IMR-90 (cell line): Measurements from ENCODE around the gene EXOC4.

Experiments used
- BHLHE40 ChIP-seq: fragments of 150-350 bp; IDR thresholded peaks from 2 replicates; pipeline ENCODE4 v1.6.1; 2016; ENCODE audit warnings: mild to moderate bottlenecking, low read depth, low read length
- MAFK ChIP-seq: IDR thresholded peaks from 2 replicates; pipeline ENCODE4 v1.6.1; 2012; ENCODE audit warnings: low read depth, low read length, improper control_type of control experiment
- NFE2L2 ChIP-seq: fragments of 150-350 bp; IDR thresholded peaks from 2 replicates; pipeline ENCODE4 v1.6.1; 2016; ENCODE audit warnings: low read depth, mild to moderate bottlenecking, low read length
- POLR2A ChIP-seq: IDR thresholded peaks from 2 replicates; pipeline ENCODE4 v1.6.1; 2012; ENCODE audit warnings: mild to moderate bottlenecking, low read depth, low read length
- RCOR1 ChIP-seq: IDR thresholded peaks from 2 replicates; pipeline ENCODE4 v1.6.1; 2012; ENCODE audit warnings: mild to moderate bottlenecking, low read length, improper control_type of control experiment; ENCODE audit not compliant: insufficient replicate concordance
- SMC3 ChIP-seq: fragments of 150-350 bp; IDR thresholded peaks from 2 replicates; pipeline ENCODE4 v1.6.1; 2016; ENCODE audit warnings: low read depth, mild to moderate bottlenecking, antibody characterized with exemption, low read length, moderate library complexity
- TF ChIP-seq, protein P1 (sequence below): conservative IDR thresholded peaks from 2 replicates; pipeline ENCODE4 v1.5.1; 2012; ENCODE audit warnings: mild to moderate bottlenecking, low read depth, low read length, improper control_type of control experiment
- TF ChIP-seq, protein P2 (sequence below): fragments of 150-350 bp; IDR thresholded peaks from 2 replicates; pipeline ENCODE4 v1.6.1; 2017; ENCODE audit warnings: mild to moderate bottlenecking, antibody characterized with exemption, low read length, low read depth

DNA sequence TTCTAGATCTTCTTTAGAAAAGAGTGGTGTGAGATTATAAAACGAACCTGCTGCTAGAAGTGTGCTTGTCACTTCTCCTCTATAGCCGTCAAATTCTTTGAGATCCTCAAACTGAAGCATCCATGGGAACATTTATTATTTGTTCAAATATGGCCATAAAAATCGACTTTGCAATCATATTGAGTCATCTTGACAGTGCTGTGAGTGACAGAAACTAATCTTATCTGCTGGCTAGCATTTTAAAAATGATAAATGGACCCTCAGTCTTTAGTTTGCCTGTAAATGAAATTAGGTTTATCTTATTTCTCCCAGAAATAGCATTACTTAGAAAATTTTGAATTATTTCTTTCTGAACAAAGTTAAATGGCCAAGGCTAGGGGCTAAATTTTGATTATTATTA, 290.8 kb downstream of the EXOC4 start:
- TF ChIP-seq RCOR1 = no peak
- TF ChIP-seq, protein P1, sequence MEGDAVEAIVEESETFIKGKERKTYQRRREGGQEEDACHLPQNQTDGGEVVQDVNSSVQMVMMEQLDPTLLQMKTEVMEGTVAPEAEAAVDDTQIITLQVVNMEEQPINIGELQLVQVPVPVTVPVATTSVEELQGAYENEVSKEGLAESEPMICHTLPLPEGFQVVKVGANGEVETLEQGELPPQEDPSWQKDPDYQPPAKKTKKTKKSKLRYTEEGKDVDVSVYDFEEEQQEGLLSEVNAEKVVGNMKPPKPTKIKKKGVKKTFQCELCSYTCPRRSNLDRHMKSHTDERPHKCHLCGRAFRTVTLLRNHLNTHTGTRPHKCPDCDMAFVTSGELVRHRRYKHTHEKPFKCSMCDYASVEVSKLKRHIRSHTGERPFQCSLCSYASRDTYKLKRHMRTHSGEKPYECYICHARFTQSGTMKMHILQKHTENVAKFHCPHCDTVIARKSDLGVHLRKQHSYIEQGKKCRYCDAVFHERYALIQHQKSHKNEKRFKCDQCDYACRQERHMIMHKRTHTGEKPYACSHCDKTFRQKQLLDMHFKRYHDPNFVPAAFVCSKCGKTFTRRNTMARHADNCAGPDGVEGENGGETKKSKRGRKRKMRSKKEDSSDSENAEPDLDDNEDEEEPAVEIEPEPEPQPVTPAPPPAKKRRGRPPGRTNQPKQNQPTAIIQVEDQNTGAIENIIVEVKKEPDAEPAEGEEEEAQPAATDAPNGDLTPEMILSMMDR = no peak
- TF ChIP-seq SMC3 = no peak
- TF ChIP-seq POLR2A = no peak
- no peak for TF ChIP-seq BHLHE40
- TF ChIP-seq NFE2L2 = no peak
- no peak for TF ChIP-seq MAFK
- TF ChIP-seq, protein P2, sequence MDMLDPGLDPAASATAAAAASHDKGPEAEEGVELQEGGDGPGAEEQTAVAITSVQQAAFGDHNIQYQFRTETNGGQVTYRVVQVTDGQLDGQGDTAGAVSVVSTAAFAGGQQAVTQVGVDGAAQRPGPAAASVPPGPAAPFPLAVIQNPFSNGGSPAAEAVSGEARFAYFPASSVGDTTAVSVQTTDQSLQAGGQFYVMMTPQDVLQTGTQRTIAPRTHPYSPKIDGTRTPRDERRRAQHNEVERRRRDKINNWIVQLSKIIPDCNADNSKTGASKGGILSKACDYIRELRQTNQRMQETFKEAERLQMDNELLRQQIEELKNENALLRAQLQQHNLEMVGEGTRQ = no peak
